Measurements from ENCODE around the gene REXO1. TPM values are rescaled to one million over a fixed set of nuclear protein-coding genes. Genes with fewer than 3 reads are reported as not detected.

The REXO1 gene
- total and polyA plus RNA-seq, 2 of the 13 experiments (the other 11 are each of a cell fraction or from before 2014, with no cell fraction given), result 5.0 to 11.2 TPM

GRCh38 chr19:1871140-1871597, 22.9 kb upstream of the REXO1 start (continued):
- TF ChIP-seq ZNF414 (CRISPR knock-in tag; IDR thresholded peaks at IDR 0.05) (peak; percentile 54; the same call in 1 of the 2 replicates), HMG20B (CRISPR knock-in tag; conservative IDR thresholded peaks at IDR 0.05) (no peak; the same call in 1 of the 2 replicates), ZNF24 (IDR thresholded peaks at IDR 0.05) (no peak), ZNF616 (CRISPR knock-in tag; IDR thresholded peaks at IDR 0.05; ENCODE audit: low read depth) (no peak), TBX2 (CRISPR knock-in tag; IDR thresholded peaks at IDR 0.05; ENCODE audit: borderline replicate concordance) (peak; percentile 95), ZNF83 (CRISPR knock-in tag; IDR thresholded peaks at IDR 0.05; ENCODE audit: borderline replicate concordance) (no peak), ZNF772 (CRISPR knock-in tag; IDR thresholded peaks at IDR 0.05) (peak; percentile 51; the same call in 1 of the 2 replicates), U2AF2 (IDR thresholded peaks at IDR 0.05; ENCODE audit: low read depth, low read length) (no peak), FOXM1 (CRISPR knock-in tag; IDR thresholded peaks at IDR 0.05) (no peak), REST (IDR thresholded peaks at IDR 0.05; ENCODE audit: borderline replicate concordance in 1 of 2, low read depth in 1 of 2, low read length in 2 of 2) (0 out of 4 replicates have a peak, but pooled peaks of 1 of the 2 experiments have one; percentile 7), ONECUT2 (CRISPR knock-in tag; IDR thresholded peaks at IDR 0.05) (no peak), ZNF350 (CRISPR knock-in tag; IDR thresholded peaks at IDR 0.05; ENCODE audit: borderline replicate concordance, low read depth) (peak; percentile 79), FOXO1 (CRISPR knock-in tag; IDR thresholded peaks at IDR 0.05) (peak; percentile 82), HNF4G (IDR thresholded peaks at IDR 0.05; ENCODE audit: borderline replicate concordance, low read depth, low read length) (no peak), HNF4G (CRISPR knock-in tag; IDR thresholded peaks at IDR 0.05; ENCODE audit: borderline replicate concordance, low read depth) (no peak; the same call in 1 of the 2 replicates), ADNP (CRISPR knock-in tag; IDR thresholded peaks at IDR 0.05) (no peak; the same call in 1 of the 2 replicates), SOX6 (IDR thresholded peaks at IDR 0.05) (no peak), SOX6 (CRISPR knock-in tag; IDR thresholded peaks at IDR 0.05) (peak; percentile 89), EP300 (IDR thresholded peaks at IDR 0.05; ENCODE audit: low read depth in 2 of 2, low read length in 2 of 2) (peak in 1 of 2 experiments; percentile 66; a peak in 2 of 4 replicates), EP300 (CRISPR knock-in tag; IDR thresholded peaks at IDR 0.05; ENCODE audit: borderline replicate concordance) (peak; percentile 20; the same call in 1 of the 2 replicates), ZNF770 (CRISPR knock-in tag; IDR thresholded peaks at IDR 0.05) (peak; percentile 59; the same call in 1 of the 2 replicates)

All from HepG2 (cell line).